ENCODE measurements around the gene POC5.

The POC5 gene

DNA sequence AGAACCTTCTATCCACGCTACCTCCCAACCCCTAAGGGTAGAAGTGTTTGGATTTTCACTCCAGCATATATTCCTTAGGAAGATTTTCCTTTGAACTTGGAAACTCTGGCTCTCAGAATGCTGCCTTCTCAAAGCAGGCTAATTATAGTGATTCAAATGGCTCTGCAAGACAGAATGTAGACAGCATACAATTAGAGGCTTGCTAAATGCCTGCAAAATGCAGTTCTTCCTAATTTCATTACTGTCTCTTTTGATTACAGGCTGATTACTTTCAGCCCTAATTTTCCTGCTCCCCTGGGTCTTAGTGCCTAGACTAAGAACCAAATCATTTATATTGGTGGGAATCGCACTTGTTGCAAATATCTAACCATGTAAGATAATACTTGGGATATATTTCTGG is 55.2 kb downstream of the POC5 start:
- H3K4me1 ChIP-seq (ENCODE audit: control insufficient read depth, insufficient read depth, low read length) = no peaks in the 10 kb centered on the region

DNA sequence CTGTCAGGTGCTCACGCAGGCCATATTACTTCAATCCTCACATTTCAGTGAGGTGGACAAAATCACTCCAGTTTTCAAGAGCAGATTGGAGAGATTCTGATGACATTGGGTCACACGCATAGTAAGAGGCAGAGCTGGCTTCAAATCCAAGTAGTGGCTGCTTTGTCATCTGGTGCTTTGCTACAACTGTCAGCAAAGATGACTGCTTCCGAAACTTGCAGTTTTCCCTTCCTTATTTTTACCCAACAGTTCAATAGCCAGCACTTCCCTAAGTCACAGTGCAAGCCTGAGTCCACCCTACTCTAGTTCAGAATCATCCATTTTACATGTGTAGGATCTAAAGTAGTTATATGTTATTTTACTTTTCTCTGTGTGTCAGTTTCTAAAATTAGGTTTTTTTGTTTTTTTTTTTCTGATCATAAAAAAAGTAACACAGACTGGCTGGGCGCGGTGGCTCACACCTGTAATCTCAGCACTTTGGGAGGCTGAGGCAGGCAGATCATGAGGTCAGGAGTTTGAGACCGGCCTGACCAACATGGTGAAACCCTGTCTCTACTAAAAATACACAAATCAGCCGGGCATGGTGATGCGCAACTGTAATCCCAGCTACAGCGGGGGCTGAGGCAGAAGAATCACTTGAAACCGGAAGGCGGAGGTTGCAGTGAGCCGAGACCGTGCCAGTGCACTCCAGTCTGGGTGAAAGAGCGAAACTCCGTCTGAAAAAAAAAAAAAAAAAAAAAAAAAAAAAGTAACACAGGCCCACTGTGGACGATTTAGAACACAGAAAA is 56.4 kb downstream of the POC5 start:
- Histone ChIP-seq H3K27ac (ENCODE audit: low read length) (no peak overlapping the region), H3K9me3 (ENCODE audit: control insufficient read depth, insufficient read depth, low read length) (no peaks in the 10 kb centered on the region), H3K4me1 (ENCODE audit: control insufficient read depth, insufficient read depth, low read length) (no peaks in the 10 kb centered on the region; the same call in 1 of the 2 replicates), H3K4me3 (ENCODE audit: low read length) (no peak overlapping the region), H3K27me3 (ENCODE audit: control insufficient read depth, insufficient read depth, low read length) (no peaks in the 10 kb centered on the region), H3K36me3 (ENCODE audit: control insufficient read depth, insufficient read depth, low read length) (no peaks in the 10 kb centered on the region)
- DNase-seq (ENCODE audit: low read depth, low spot score) = no peak
- WGBS (ENCODE audit: insufficient coverage, insufficient read length) = no CpG with 5 or more reads among the region's 16 CpGs

More for the DNA sequence above, 55.2 kb downstream of the POC5 start:
- no peaks in the 10 kb centered on the region for H3K27me3 ChIP-seq (ENCODE audit: control insufficient read depth, insufficient read depth, low read length)
- no peaks in the 10 kb centered on the region for H3K36me3 ChIP-seq (ENCODE audit: control insufficient read depth, insufficient read depth, low read length)
- no peaks in the 10 kb centered on the region for H3K9me3 ChIP-seq (ENCODE audit: control insufficient read depth, insufficient read depth, low read length)
- H3K4me3 ChIP-seq (ENCODE audit: low read length) = no peak overlapping the region
- DNase-seq (ENCODE audit: low read depth, low spot score) = no peak
- no CpG with 5 or more reads among the region's 2 CpGs for WGBS (ENCODE audit: insufficient coverage, insufficient read length)
- no peak overlapping the region for H3K27ac ChIP-seq (ENCODE audit: low read length)

DNA sequence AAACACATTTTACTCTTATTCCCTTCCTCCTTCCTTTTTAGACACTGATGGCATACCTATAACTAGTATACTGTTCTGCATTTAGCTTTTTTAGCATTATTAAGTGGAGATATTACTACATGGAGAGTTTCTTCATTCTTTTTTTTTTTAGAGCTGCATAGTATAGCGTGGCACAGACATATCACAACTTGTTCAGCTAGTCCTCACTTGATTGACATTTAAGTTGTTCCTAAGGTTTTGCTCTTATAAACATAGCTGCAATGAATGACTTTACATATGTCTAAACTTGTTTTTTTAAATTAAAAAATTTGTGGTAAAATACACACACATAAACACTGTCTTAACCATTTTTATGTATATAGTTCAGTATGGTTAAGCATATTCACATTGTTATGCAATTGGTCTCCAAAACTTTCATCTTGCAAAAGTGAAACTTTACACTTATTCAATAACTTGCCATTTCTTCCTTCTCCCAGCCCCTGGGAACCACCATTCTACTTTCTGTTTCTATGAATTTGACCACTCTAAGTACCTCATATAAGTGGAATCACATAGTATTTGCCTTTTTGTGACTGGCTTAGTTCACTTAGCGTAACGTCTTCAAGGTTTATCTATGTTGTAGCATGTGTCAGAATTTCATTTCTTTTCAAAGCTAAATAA is 57.3 kb downstream of the POC5 start:
- no peaks in the 10 kb centered on the region; the same call in 1 of the 2 replicates for H3K4me1 ChIP-seq (ENCODE audit: control insufficient read depth, insufficient read depth, low read length)
- WGBS (ENCODE audit: insufficient coverage, insufficient read length) = no CpG with 5 or more reads among the region's 3 CpGs
- H3K27me3 ChIP-seq (ENCODE audit: control insufficient read depth, insufficient read depth, low read length) = no peaks in the 10 kb centered on the region
- H3K4me3 ChIP-seq (ENCODE audit: low read length) = no peak overlapping the region
- no peak for DNase-seq (ENCODE audit: low read depth, low spot score)
- no peaks in the 10 kb centered on the region for H3K36me3 ChIP-seq (ENCODE audit: control insufficient read depth, insufficient read depth, low read length)
- H3K9me3 ChIP-seq (ENCODE audit: control insufficient read depth, insufficient read depth, low read length) = no peaks in the 10 kb centered on the region
- no peak overlapping the region for H3K27ac ChIP-seq (ENCODE audit: low read length)

DNA sequence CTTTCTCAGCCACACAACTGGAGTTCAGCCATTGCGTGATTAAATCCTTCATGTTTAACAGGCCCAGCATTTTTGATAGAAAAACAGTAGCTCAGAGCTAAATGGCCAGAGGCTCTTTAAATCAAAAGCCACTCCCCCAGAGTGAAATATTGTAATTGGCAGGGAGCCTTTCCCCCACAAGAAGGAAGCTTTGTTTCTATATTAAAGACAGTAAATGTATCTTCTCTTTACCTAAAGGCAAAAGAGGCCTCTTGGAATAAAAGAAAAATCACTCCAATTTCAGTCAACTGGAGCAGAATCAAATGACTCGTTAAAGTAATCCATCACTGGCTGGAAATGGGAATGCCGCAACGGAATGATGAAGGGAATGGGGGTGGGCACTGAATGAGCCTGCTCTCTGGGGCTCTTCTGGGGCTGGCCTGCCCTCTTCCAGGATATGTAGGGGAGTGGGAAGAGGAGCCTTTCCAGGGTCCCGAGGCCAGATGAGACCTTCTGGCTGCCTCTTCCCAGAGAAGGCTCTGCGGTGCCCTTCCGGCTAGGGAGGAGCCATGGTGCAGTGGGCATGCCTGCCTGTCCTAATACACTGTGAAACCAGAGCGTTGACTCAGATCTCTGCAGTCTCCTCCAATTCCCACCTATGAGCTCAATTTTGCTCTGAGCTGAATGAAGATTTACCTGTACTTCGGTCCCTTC is 60.8 kb downstream of the POC5 start:
- DNase-seq (ENCODE audit: low read depth, low spot score) = no peak
- no peaks in the 10 kb centered on the region for H3K36me3 ChIP-seq (ENCODE audit: control insufficient read depth, insufficient read depth, low read length)
- H3K27me3 ChIP-seq (ENCODE audit: control insufficient read depth, insufficient read depth, low read length) = no peaks in the 10 kb centered on the region
- WGBS (ENCODE audit: insufficient coverage, insufficient read length) = no CpG with 5 or more reads among the region's 9 CpGs
- H3K4me3 ChIP-seq (ENCODE audit: low read length) = no peak overlapping the region
- no peak overlapping the region for H3K27ac ChIP-seq (ENCODE audit: low read length)
- H3K9me3 ChIP-seq (ENCODE audit: control insufficient read depth, insufficient read depth, low read length) = no peaks in the 10 kb centered on the region
- H3K4me1 ChIP-seq (ENCODE audit: control insufficient read depth, insufficient read depth, low read length) = no peaks in the 10 kb centered on the region; the same call in 1 of the 2 replicates

DNA sequence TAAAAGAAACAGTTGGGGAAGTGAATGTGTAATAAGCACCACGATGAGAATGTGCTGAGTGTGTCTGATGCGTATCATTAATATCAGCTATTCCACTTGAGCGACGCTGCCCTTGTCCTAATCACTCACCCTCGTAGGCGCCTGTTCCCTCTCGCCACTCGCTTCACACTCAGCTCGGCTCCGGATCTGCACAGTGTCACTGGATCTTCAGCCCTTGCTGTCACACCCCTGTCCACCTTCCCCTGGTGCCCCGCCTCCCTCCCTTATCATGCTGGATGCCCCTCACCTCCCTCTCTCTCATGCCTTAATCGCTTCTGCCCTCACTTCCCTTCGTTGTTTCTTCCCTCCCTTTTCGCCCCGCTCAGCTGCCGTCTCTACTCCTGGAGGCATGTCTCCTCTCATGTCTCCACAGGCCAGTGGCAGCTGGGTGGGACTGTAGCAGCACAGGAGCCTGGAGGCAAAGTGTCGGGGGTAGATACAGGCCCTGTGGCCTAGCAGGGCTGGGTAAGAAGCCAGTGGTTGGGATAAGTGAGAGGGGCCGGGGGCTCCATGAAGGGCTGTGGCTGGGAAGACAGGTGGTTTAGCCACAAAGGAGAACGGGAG is 62.4 kb downstream of the POC5 start:
- H3K4me3 ChIP-seq (ENCODE audit: low read length) = no peak overlapping the region
- no CpG with 5 or more reads among the region's 19 CpGs for WGBS (ENCODE audit: insufficient coverage, insufficient read length)
- H3K36me3 ChIP-seq (ENCODE audit: control insufficient read depth, insufficient read depth, low read length) = no peaks in the 10 kb centered on the region
- DNase-seq (ENCODE audit: low read depth, low spot score) = no peak
- no peaks in the 10 kb centered on the region; the same call in 1 of the 2 replicates for H3K4me1 ChIP-seq (ENCODE audit: control insufficient read depth, insufficient read depth, low read length)
- H3K27me3 ChIP-seq (ENCODE audit: control insufficient read depth, insufficient read depth, low read length) = no peaks in the 10 kb centered on the region
- H3K9me3 ChIP-seq (ENCODE audit: control insufficient read depth, insufficient read depth, low read length) = no peaks in the 10 kb centered on the region
- H3K27ac ChIP-seq (ENCODE audit: low read length) = no peak overlapping the region

DNA sequence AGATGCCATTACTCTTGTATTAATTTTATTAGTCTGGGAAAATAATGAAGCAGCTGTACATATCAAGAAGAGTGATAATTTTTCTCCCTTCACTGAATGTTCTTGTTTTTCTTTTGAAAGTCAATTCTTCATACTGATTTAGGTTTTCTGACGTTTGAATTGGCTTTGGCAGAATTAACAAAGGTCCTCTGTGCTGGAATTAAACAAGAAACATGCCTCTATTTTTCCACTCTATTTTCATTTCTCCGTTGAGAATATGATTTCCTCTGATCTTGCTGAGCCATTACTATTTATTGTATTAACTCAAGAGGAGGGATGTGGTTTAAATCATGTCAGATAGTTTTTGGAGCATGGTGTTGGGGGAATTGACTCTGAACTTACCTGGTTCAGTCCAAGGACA is 63.7 kb downstream of the POC5 start:
- Histone ChIP-seq H3K9me3 (ENCODE audit: control insufficient read depth, insufficient read depth, low read length) (no peaks in the 10 kb centered on the region), H3K4me1 (ENCODE audit: control insufficient read depth, insufficient read depth, low read length) (no peaks in the 10 kb centered on the region; the same call in 1 of the 2 replicates), H3K36me3 (ENCODE audit: control insufficient read depth, insufficient read depth, low read length) (no peaks in the 10 kb centered on the region), H3K4me3 (ENCODE audit: low read length) (no peak overlapping the region), H3K27me3 (ENCODE audit: control insufficient read depth, insufficient read depth, low read length) (no peaks in the 10 kb centered on the region), H3K27ac (ENCODE audit: low read length) (no peak overlapping the region)
- no peak for DNase-seq (ENCODE audit: low read depth, low spot score)
- WGBS (ENCODE audit: insufficient coverage, insufficient read length) = no CpG with 5 or more reads among the region's 2 CpGs

DNA sequence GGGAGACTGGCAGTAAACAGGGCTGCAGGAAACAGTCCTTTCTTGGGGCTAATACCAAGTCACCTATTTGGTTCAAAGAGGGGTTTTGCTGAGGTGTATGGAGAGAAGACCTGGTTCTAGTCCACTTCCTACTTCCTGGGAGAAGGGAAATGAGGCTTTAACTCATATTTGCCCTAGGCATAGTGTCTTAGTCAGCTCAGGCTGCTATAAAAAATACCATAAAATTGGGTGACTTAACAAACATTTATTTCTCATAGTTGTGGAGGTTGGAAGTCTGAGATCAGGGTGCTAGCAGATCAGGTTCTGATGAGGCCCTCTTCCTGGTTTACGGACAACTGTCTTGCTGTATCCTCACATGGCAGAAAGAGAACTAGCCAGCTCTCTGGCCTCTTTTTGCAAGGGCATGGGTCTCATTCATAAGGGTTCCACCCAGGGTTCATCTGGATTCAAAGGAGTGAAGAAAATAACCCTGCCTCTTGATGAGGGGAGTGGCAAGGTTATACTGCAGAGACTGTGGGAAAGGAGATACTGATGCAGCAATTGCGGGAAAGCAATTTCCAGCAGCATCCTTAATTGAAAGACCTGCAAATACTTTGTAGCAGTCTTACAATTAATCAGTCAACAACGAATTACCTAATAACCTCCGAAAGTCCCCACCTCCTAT is 65.5 kb downstream of the POC5 start:
- no peaks in the 10 kb centered on the region; the same call in 1 of the 2 replicates for H3K4me1 ChIP-seq (ENCODE audit: control insufficient read depth, insufficient read depth, low read length)
- H3K36me3 ChIP-seq (ENCODE audit: control insufficient read depth, insufficient read depth, low read length) = no peaks in the 10 kb centered on the region
- no peak overlapping the region for H3K27ac ChIP-seq (ENCODE audit: low read length)
- WGBS (ENCODE audit: insufficient coverage, insufficient read length) = no CpG with 5 or more reads among the region's 4 CpGs
- H3K9me3 ChIP-seq (ENCODE audit: control insufficient read depth, insufficient read depth, low read length) = no peaks in the 10 kb centered on the region
- H3K4me3 ChIP-seq (ENCODE audit: low read length) = no peak overlapping the region
- DNase-seq (ENCODE audit: low read depth, low spot score) = no peak
- no peaks in the 10 kb centered on the region for H3K27me3 ChIP-seq (ENCODE audit: control insufficient read depth, insufficient read depth, low read length)

DNA sequence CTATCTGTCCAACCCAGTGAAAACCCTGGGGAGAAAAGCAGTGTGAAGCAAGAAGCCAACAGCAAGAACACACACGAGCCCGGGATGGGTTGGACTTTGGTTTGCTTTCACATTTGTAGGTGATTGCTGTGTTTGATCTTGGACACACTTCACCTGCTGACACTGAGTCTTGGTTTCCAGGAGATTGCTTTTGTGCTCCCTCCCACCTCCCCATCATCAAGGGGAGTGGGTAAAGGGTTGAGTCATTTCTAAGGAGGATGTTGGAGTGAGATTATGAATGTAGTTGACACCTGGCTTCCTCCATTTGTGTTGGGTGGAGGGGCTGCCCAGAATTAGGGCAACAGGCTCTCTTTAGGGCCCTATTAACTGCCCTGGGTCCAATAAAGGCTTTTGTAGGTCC is 68.5 kb downstream of the POC5 start:
- no peaks in the 10 kb centered on the region for H3K27me3 ChIP-seq (ENCODE audit: control insufficient read depth, insufficient read depth, low read length)
- no peak overlapping the region for H3K27ac ChIP-seq (ENCODE audit: low read length)
- no peak overlapping the region for H3K4me3 ChIP-seq (ENCODE audit: low read length)
- no CpG with 5 or more reads among the region's 2 CpGs for WGBS (ENCODE audit: insufficient coverage, insufficient read length)
- H3K4me1 ChIP-seq (ENCODE audit: control insufficient read depth, insufficient read depth, low read length) = no peaks in the 10 kb centered on the region
- no peak for DNase-seq (ENCODE audit: low read depth, low spot score)
- no peaks in the 10 kb centered on the region for H3K9me3 ChIP-seq (ENCODE audit: control insufficient read depth, insufficient read depth, low read length)
- no peaks in the 10 kb centered on the region for H3K36me3 ChIP-seq (ENCODE audit: control insufficient read depth, insufficient read depth, low read length)

DNA sequence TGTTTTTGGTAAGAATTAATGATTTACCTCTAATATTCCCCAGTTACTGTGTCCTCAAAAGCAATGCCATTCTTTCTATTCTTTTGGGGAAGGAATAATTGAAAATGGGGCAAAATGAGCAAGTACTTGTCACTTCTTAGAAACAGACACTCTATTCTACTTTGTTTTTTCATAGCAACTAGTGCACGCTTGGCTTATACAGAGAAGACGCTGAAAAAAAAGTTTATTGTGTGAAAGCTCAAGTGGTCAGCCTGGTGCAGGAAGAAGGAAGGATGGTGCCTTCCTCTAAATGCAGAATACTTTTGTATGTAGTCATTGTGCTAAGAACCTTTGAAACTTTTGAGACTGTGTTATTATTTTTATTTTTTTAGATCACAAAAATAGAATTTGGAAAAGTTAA is 76.4 kb downstream of the POC5 start:
- Histone ChIP-seq H3K9me3 (ENCODE audit: control insufficient read depth, insufficient read depth, low read length) (no peaks in the 10 kb centered on the region), H3K27ac (ENCODE audit: low read length) (no peak overlapping the region), H3K4me3 (ENCODE audit: low read length) (no peak overlapping the region), H3K36me3 (ENCODE audit: control insufficient read depth, insufficient read depth, low read length) (no peaks in the 10 kb centered on the region), H3K27me3 (ENCODE audit: control insufficient read depth, insufficient read depth, low read length) (no peaks in the 10 kb centered on the region; the same call in 1 of the 2 replicates), H3K4me1 (ENCODE audit: control insufficient read depth, insufficient read depth, low read length) (no peaks in the 10 kb centered on the region)
- WGBS (ENCODE audit: insufficient coverage, insufficient read length) = no CpG with 5 or more reads among the region's 2 CpGs
- DNase-seq (ENCODE audit: low read depth, low spot score) = no peak

DNA sequence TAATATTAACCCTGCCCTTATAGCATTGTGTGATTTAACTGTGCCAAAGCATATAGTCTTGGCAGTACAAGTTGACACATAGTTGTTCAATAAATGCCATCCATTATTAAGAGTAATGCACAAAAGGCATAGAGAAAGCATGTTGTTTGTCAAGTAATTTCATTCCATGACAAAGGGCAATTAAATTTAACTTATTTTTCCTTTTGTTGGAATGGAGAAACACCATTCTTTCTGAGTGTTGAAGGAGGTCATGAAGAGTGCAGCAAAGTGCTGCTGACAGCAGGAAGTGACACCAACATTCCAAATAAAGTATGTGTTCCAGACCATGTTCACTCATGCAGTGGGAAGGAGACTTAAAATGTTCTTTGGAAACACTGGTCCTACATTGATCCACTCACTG is 76.8 kb downstream of the POC5 start:
- DNase-seq (ENCODE audit: low read depth, low spot score) = no peak
- Histone ChIP-seq H3K4me3 (ENCODE audit: low read length) (no peak overlapping the region), H3K9me3 (ENCODE audit: control insufficient read depth, insufficient read depth, low read length) (no peaks in the 10 kb centered on the region), H3K27ac (ENCODE audit: low read length) (no peak overlapping the region), H3K4me1 (ENCODE audit: control insufficient read depth, insufficient read depth, low read length) (no peaks in the 10 kb centered on the region), H3K36me3 (ENCODE audit: control insufficient read depth, insufficient read depth, low read length) (no peaks in the 10 kb centered on the region), H3K27me3 (ENCODE audit: control insufficient read depth, insufficient read depth, low read length) (no peaks in the 10 kb centered on the region; the same call in 1 of the 2 replicates)
